Loucy (cell line): Measurements from ENCODE around the gene SCMH1.
A peak's percentile ranks its signal among the peaks of the same experiment; 100 is the strongest.

Source experiments
- H2AFZ ChIP-seq: fragments of 200-600 bp; sonication (generic); 2 replicates; pipeline ENCODE4 v1.6.0; 2016; ENCODE audit warnings: antibody characterized with exemption, mild to moderate bottlenecking, low read length, moderate library complexity
- H3F3A ChIP-seq: fragments of 200-600 bp; 2 replicates; pipeline ENCODE4 v1.6.0; 2016; ENCODE audit warnings: antibody characterized with exemption, low read depth, mild to moderate bottlenecking
- H3K27me3 ChIP-seq: fragments of 200-600 bp; sonication (generic); 2 replicates; pipeline ENCODE4 v1.6.1; 2014; ENCODE audit warnings: low read length, mild to moderate bottlenecking; ENCODE audit not compliant: insufficient read depth, poor library complexity, severe bottlenecking
- H3K36me3 ChIP-seq: fragments of 200-600 bp; sonication (generic); 2 replicates; pipeline ENCODE4 v1.6.1; 2016; ENCODE audit warnings: low read length; ENCODE audit not compliant: insufficient read depth
- H3K4me1 ChIP-seq: fragments of 200-600 bp; sonication (generic); 2 replicates; pipeline ENCODE4 v1.5.1; 2014; ENCODE audit warnings: low read length, mild to moderate bottlenecking; ENCODE audit not compliant: insufficient read depth, poor library complexity, severe bottlenecking
- H3K4me2 ChIP-seq: fragments of 200-600 bp; sonication (generic); 2 replicates; pipeline ENCODE4 v1.6.0; 2014; ENCODE audit warnings: antibody characterized with exemption, low read length, low read depth, mild to moderate bottlenecking; ENCODE audit not compliant: poor library complexity, severe bottlenecking
- H3K4me3 ChIP-seq: fragments of 200-600 bp; sonication (generic); 2 replicates; pipeline ENCODE4 v1.5.1; 2014; ENCODE audit warnings: low read length, mild to moderate bottlenecking, mixed read lengths; ENCODE audit not compliant: poor library complexity, severe bottlenecking
- H3K79me2 ChIP-seq: fragments of 200-600 bp; sonication (generic); 2 replicates; pipeline ENCODE4 v1.6.1; 2014; ENCODE audit warnings: low read length; ENCODE audit not compliant: insufficient read depth
- H3K9ac ChIP-seq: fragments of 200-600 bp; sonication (generic); 2 replicates; pipeline ENCODE4 v1.6.0; 2014; ENCODE audit warnings: mild to moderate bottlenecking, low read depth, low read length, moderate library complexity; ENCODE audit not compliant: poor library complexity, severe bottlenecking
- H3K9me2 ChIP-seq: fragments of 200-600 bp; sonication (generic); replicated peaks from 2 replicates; pipeline ENCODE4 v1.6.1; 2016; ENCODE audit warnings: low read depth, low read length, mixed read lengths
- H3K9me3 ChIP-seq: fragments of 200-600 bp; sonication (generic); 2 replicates; pipeline ENCODE4 v1.6.1; 2014; ENCODE audit warnings: mild to moderate bottlenecking, antibody characterized with exemption, low read length, low read depth; ENCODE audit not compliant: insufficient read depth
- H4K20me1 ChIP-seq: fragments of 200-600 bp; sonication (generic); 2 replicates; pipeline ENCODE4 v1.6.0; 2014; ENCODE audit warnings: antibody characterized with exemption, low read length, mild to moderate bottlenecking; ENCODE audit not compliant: insufficient read depth, poor library complexity, severe bottlenecking
- EZH2phosphoT487 ChIP-seq: fragments of 200-600 bp; IDR thresholded peaks from 2 replicates; pipeline ENCODE4 v1.6.1; 2018; ENCODE audit warnings: antibody characterized with exemption, mild to moderate bottlenecking, moderate library complexity, borderline replicate concordance
- TF ChIP-seq, protein P1 (sequence below): fragments of 200-600 bp; sonication (generic); conservative IDR thresholded peaks from 2 replicates; pipeline ENCODE4 v1.5.1; 2014; ENCODE audit warnings: mild to moderate bottlenecking, antibody characterized with exemption, low read length

The SCMH1 gene

DNA sequence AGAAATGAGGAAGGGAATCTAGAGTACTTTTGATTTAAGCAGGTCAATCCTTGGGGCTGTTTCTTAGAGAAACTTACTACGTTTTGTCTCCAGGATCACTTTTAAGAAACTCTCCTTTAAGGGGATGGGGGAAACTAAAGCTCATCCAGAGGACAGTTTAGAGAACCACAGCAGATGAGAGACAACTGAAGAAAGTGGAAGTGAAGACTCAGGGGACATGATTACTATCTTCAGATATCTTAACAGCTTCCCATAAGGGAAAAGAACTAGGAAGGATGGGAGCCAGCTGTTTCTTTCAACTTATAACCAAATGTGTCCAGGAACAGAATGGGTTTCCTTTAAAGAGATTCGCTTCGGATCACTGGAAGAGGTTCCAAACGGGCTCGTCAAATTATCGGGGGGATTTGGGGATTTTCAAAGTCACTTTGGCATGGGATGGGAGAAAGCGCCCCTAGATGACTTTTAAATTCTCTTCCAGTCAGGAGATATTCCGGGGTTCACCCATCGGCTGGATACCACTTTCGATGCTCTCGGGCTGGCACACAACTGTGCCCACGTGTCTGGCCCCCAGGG lies 1.2 kb downstream of the SCMH1 start:
- H3K4me2 ChIP-seq, result peak overlapping the region; percentile 94
- no peaks in the 10 kb centered on the region for H3K27me3 ChIP-seq
- H3K4me3 ChIP-seq, result peak overlapping the region; percentile 80
- peaks cover 9% of the 10 kb centered on the region for H3F3A ChIP-seq
- peaks cover 79% of the 10 kb centered on the region for H3K4me1 ChIP-seq
- TF ChIP-seq, protein P1, sequence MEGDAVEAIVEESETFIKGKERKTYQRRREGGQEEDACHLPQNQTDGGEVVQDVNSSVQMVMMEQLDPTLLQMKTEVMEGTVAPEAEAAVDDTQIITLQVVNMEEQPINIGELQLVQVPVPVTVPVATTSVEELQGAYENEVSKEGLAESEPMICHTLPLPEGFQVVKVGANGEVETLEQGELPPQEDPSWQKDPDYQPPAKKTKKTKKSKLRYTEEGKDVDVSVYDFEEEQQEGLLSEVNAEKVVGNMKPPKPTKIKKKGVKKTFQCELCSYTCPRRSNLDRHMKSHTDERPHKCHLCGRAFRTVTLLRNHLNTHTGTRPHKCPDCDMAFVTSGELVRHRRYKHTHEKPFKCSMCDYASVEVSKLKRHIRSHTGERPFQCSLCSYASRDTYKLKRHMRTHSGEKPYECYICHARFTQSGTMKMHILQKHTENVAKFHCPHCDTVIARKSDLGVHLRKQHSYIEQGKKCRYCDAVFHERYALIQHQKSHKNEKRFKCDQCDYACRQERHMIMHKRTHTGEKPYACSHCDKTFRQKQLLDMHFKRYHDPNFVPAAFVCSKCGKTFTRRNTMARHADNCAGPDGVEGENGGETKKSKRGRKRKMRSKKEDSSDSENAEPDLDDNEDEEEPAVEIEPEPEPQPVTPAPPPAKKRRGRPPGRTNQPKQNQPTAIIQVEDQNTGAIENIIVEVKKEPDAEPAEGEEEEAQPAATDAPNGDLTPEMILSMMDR, result no peak
- TF ChIP-seq EZH2phosphoT487, result no peak
- peaks cover 74% of the 10 kb centered on the region for H3K79me2 ChIP-seq
- peaks cover 39% of the 10 kb centered on the region for H4K20me1 ChIP-seq
- H3K9me3 ChIP-seq, result no peaks in the 10 kb centered on the region
- no peak overlapping the region for H2AFZ ChIP-seq
- no peaks in the 10 kb centered on the region for H3K36me3 ChIP-seq
- H3K9ac ChIP-seq, result peak overlapping the region; percentile 74
- no peaks in the 10 kb centered on the region for H3K9me2 ChIP-seq

DNA sequence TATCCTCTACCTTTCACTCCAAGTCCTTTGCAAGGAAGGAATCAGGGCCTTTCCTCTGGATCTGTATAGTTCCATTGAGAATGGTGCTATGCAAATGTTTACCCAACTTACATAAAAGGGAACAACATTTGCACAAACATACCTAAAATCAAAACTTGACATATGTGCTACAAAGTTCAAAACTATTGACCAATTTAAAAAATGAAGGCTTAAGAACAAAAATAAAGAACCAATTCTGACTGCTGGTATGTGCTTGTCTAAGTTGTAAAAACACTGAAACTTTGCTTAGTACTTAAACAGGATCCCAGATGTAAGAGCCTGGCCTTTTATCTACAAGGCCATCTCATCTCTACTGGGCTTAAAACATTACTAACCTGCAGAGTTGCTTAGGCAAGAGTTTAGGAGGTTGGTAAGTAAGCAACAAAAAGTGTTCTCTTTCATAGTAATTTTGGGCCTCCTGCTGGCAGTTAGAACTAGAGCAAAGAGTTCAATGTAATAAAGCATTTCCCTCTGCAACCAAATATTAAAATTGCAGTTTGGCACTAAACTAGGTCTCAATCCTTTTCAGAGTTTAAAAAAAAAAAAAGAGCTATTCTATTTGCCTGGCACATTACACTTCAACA lies 2.0 kb downstream of the SCMH1 start:
- Histone ChIP-seq H3K4me1 (peaks cover 71% of the 10 kb centered on the region), H3K9me3 (no peaks in the 10 kb centered on the region), H2AFZ (no peak overlapping the region), H3K9ac (peak overlapping the region; percentile 74), H3K79me2 (peaks cover 80% of the 10 kb centered on the region), H3K9me2 (no peaks in the 10 kb centered on the region), H3K4me3 (peak overlapping the region; percentile 80), H4K20me1 (peaks cover 44% of the 10 kb centered on the region), H3K4me2 (peak overlapping the region; percentile 94), H3K36me3 (no peaks in the 10 kb centered on the region), H3F3A (peaks cover 8% of the 10 kb centered on the region), H3K27me3 (no peaks in the 10 kb centered on the region)
- TF ChIP-seq, protein P1, result peak; percentile 62
- no peak for TF ChIP-seq EZH2phosphoT487

DNA sequence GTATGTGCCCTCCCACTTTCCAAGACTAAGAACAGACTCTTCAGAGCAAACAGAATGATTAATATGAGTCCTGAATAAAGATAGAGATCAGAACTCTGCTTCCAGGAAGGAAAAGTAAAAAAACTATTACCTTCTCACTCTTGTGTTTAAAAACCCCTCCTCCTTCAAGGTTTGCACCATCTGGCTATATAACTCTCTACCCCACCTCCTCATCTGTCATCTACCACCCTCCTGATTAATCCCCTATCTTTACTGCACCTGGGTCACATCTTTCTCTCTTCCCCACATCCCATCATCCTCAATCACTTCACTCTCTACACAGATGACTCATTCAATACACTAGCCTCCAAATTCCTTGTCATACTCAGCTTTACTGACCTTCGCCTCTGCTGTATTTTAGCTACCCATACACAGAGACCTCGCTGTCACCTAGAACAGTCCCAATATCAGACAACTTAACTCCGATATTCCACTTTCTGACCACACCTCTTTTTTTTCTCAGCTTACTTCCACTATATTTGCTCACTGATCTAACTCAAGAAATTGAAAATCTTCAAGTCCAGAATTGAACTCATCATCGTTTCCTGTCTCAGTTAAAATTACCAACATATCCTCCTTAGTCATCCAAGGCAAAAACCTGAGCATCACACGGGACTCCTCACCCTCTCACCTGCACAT lies 3.7 kb downstream of the SCMH1 start:
- H3K36me3 ChIP-seq, result no peaks in the 10 kb centered on the region
- H3K4me3 ChIP-seq, result peak overlapping the region; percentile 80
- H3K4me1 ChIP-seq, result peaks cover 57% of the 10 kb centered on the region
- peaks cover 55% of the 10 kb centered on the region for H4K20me1 ChIP-seq
- peaks cover 82% of the 10 kb centered on the region for H3K79me2 ChIP-seq
- peak overlapping the region; percentile 47 for H3K9ac ChIP-seq
- H3K27me3 ChIP-seq, result no peaks in the 10 kb centered on the region
- no peak overlapping the region for H2AFZ ChIP-seq
- H3F3A ChIP-seq, result peaks cover 8% of the 10 kb centered on the region
- H3K4me2 ChIP-seq, result peak overlapping the region; percentile 94
- TF ChIP-seq, protein P1, result no peak
- no peak for TF ChIP-seq EZH2phosphoT487
- no peaks in the 10 kb centered on the region for H3K9me2 ChIP-seq
- no peaks in the 10 kb centered on the region for H3K9me3 ChIP-seq
